Endothelial cell of umbilical vein (primary cell): ENCODE measurements around the gene ELL2. TPM values are rescaled to one million over a fixed set of nuclear protein-coding genes. Genes with fewer than 3 reads are reported as not detected.

Experiments
- BruUV-seq: library from RNA; stranded (reverse); fragments of 400-500 nt; replicated peaks from 2 replicates; lab custom pipeline; 2021; lab: Mats Ljungman, UMichigan
- CTCF ChIA-PET: fragments of 300-600, 350-600 bp; sonication (Branson Sonifier 250); formaldehyde crosslinking; loops from one replicate; lab custom pipeline; 2021; ENCODE audit warnings: antibody characterized with exemption, inconsistent platforms; lab: Charles Lee
- POLR2A ChIA-PET: fragments of 300-600, 350-600 bp; sonication (Branson Sonifier 250); formaldehyde crosslinking; loops from one replicate; lab custom pipeline; 2021; ENCODE audit warnings: antibody characterized with exemption, inconsistent platforms; lab: Charles Lee
- DNase-seq: peaks from one replicate; pipeline ENCODE4 v3.0.0-alpha.2; 2011; ENCODE audit warnings: low read depth, low spot score
- FAIRE-seq: peaks from 2 replicates; lab custom pipeline; 2011; peaks lifted over from hg19 to GRCh38; lab: Jason Lieb, UNC
- H2AFZ ChIP-seq: 2 replicates; pipeline ENCODE4 v1.6.0; 2012; ENCODE audit warnings: low read depth, low read length, control low read depth, inconsistent platforms
- H3K27ac ChIP-seq: 2 replicates; pipeline ENCODE4 v1.5.1; 2011; ENCODE audit warnings: low read depth, mild to moderate bottlenecking, control low read depth, low read length, moderate library complexity; ENCODE audit not compliant: insufficient read depth
- H3K27me3 ChIP-seq, 2 experiments: 2 replicates each; pipeline versions ENCODE4 v1.6.0 to v1.6.1; 2011; ENCODE audit warnings: low read length in 2 of 2, mixed read lengths in 1 of 2; ENCODE audit not compliant: control insufficient read depth in 2 of 2, insufficient read depth in 2 of 2
- H3K36me3 ChIP-seq, 2 experiments: 2 replicates in 1 of 2; 3 replicates in 1 of 2; pipeline ENCODE4 v1.5.1; 2011; ENCODE audit warnings: low read length in 2 of 2, mild to moderate bottlenecking in 1 of 2, moderate library complexity in 1 of 2; ENCODE audit not compliant: control insufficient read depth in 2 of 2, insufficient read depth in 2 of 2; ENCODE audit errors: extremely low read depth in 1 of 2
- H3K4me1 ChIP-seq: 3 replicates; pipeline ENCODE4 v1.5.1; 2011; ENCODE audit warnings: mild to moderate bottlenecking, low read length; ENCODE audit not compliant: control insufficient read depth, insufficient read depth; ENCODE audit errors: extremely low read depth
- H3K4me2 ChIP-seq: 2 replicates; pipeline ENCODE4 v1.6.1; 2011; ENCODE audit warnings: low read length, control low read depth, mixed read lengths; ENCODE audit not compliant: insufficient read depth
- H3K4me3 ChIP-seq, 3 experiments: fragments of 200-600 bp in 1 of 3; sonication (generic), shearing (Covaris generic) in 1 of 3; replicated peaks in 1 of 3; 2 replicates each; pipeline ENCODE4 v1.5.1; 2011 to 2016; ENCODE audit warnings: control low read depth in 3 of 3, low read length in 3 of 3, mild to moderate bottlenecking in 2 of 3, inconsistent platforms in 1 of 3, low read depth in 1 of 3, moderate library complexity in 1 of 3; ENCODE audit not compliant: insufficient read depth in 1 of 3
- H3K79me2 ChIP-seq: 2 replicates; pipeline ENCODE4 v1.6.0; 2012; ENCODE audit warnings: low read length, inconsistent platforms; ENCODE audit not compliant: control insufficient read depth, insufficient read depth
- H3K9ac ChIP-seq: replicated peaks from 2 replicates; pipeline ENCODE3; 2011; ENCODE audit warnings: low read length, control low read depth; ENCODE audit not compliant: insufficient read depth; ENCODE audit errors: extremely low read depth
- H3K9me1 ChIP-seq: replicated peaks from 3 replicates; pipeline ENCODE4 v1.6.0; 2011; ENCODE audit warnings: mild to moderate bottlenecking, low read length; ENCODE audit not compliant: control insufficient read depth, insufficient read depth; ENCODE audit errors: extremely low read depth
- H3K9me3 ChIP-seq: replicated peaks from 2 replicates; pipeline ENCODE4 v1.5.1; 2012; ENCODE audit warnings: low read length, inconsistent platforms; ENCODE audit not compliant: control insufficient read depth, insufficient read depth
- H4K20me1 ChIP-seq: replicated peaks from 2 replicates; pipeline ENCODE3; 2011; ENCODE audit warnings: mild to moderate bottlenecking, low read length; ENCODE audit not compliant: control insufficient read depth, insufficient read depth; ENCODE audit errors: extremely low read depth
- CTCF ChIP-seq, 2 donors: IDR thresholded peaks; 1 replicate in 1 of 2; 2 replicates in 1 of 2; pipeline ENCODE4 v1.5.1; 2011; ENCODE audit warnings: low read length in 2 of 2, mild to moderate bottlenecking in 2 of 2, moderate library complexity in 2 of 2, control low read depth in 1 of 2, inconsistent platforms in 1 of 2, low read depth in 1 of 2; ENCODE audit not compliant: insufficient read depth in 1 of 2; ENCODE audit errors: extremely low read depth in 1 of 2
- GATA2 ChIP-seq: IDR thresholded peaks from 2 replicates; pipeline ENCODE4 v1.7.0; 2011; ENCODE audit warnings: low read depth, mild to moderate bottlenecking, moderate library complexity, mixed read lengths, low read length; ENCODE audit not compliant: insufficient read length, insufficient read depth
- JUN ChIP-seq: IDR thresholded peaks from 2 replicates; pipeline ENCODE4 v1.6.1; 2011; ENCODE audit warnings: borderline replicate concordance, low read depth; ENCODE audit not compliant: insufficient read length, insufficient read depth
- MAX ChIP-seq: IDR thresholded peaks from 2 replicates; pipeline ENCODE4 v1.6.1; 2011; ENCODE audit not compliant: insufficient read depth, insufficient read length
- MYC ChIP-seq: IDR thresholded peaks from one replicate; pipeline ENCODE4 v1.6.1; 2011; ENCODE audit warnings: mild to moderate bottlenecking, low read depth, low read length
- POLR2A ChIP-seq: IDR thresholded peaks from 2 replicates; pipeline ENCODE4 v1.6.1; 2012; ENCODE audit warnings: low read depth, mild to moderate bottlenecking, control low read depth, low read length
- POLR2AphosphoS5 ChIP-seq: IDR thresholded peaks from 2 replicates; pipeline ENCODE4 v1.6.1; 2012; ENCODE audit warnings: low read depth, mild to moderate bottlenecking, control low read depth, low read length, moderate library complexity; ENCODE audit not compliant: insufficient read depth
- dilution Hi-C: fragments of 300-500 bp; cut with MboI; formaldehyde crosslinking; loops from one replicate; pipeline ENCODE4 v1.15.0; 2019; ENCODE audit warnings: low sequenced_read_pairs; ENCODE audit not compliant: extremely low pct_ligation_motif_present
- intact Hi-C: fragments of 100-400 bp; cut with micrococcal nuclease; formaldehyde crosslinking; loops from one replicate; pipeline ENCODE4 v1.10.0; 2022
- polyA plus RNA-seq, 4 experiments: library from polyadenylated mRNA; depleted of rRNA in 3 of 4; stranded (reverse) in 3 of 4; unstranded in 1 of 4; fragments of >200 nt; gene quantifications; 2 replicates each; pipeline versions ENCODE4 v1.2.1 to v1.2.3, GENCODE V29; 2011 to 2012; ENCODE audit warnings: missing spikeins in 1 of 4
- total RNA-seq: library from RNA; stranded (reverse); gene quantifications from 2 replicates; pipeline ENCODE4 v1.2.3, GENCODE V29; 2021

ELL2 gene
- total and polyA plus RNA-seq, 2 donors (not counting 3 experiments of a cell fraction or from before 2014, with no cell fraction given): 6.8 to 26.0 TPM

GRCh38 chr5:95900383-95900958 is 61.2 kb downstream of the ELL2 start:
- Histone ChIP-seq H3K27me3 (no peaks in the 10 kb centered on the region), H3K79me2 (no peaks in the 10 kb centered on the region), H3K9ac (no peak overlapping the region), H3K9me1 (no peaks in the 10 kb centered on the region), H2AFZ (no peak overlapping the region), H3K4me2 (no peak overlapping the region), H3K4me3 (no peak overlapping the region), H3K4me1 (peaks cover 8% of the 10 kb centered on the region), H4K20me1 (no peaks in the 10 kb centered on the region), H3K9me3 (no peaks in the 10 kb centered on the region), H3K36me3 (peaks cover 0 to 3% of the 10 kb centered on the region in 2 experiments), H3K27ac (no peak overlapping the region)
- BruUV-seq: no TSS peak
- POLR2A ChIA-PET: no interaction called here
- TF ChIP-seq MAX (no peak), JUN (no peak), GATA2 (no peak), POLR2AphosphoS5 (no peak), POLR2A (no peak), CTCF (IDR thresholded peaks at IDR 0.05; ENCODE audit: extremely low read depth in 1 of 2, insufficient read depth in 1 of 2, low read depth in 1 of 2, low read length in 2 of 2) (no peak), MYC (no peak)
- intact Hi-C loops (loop anchor here (5.0 kb wide), 1 partner anchor 357 kb away; no protein-coding TSS in a partner anchor), dilution Hi-C loops (no loop called here)
- DNase-seq (no peak), FAIRE-seq (no peak)
- CTCF ChIA-PET: interaction anchor here (0.7 to 1.0 kb wide), 2 partner anchors 18 to 49 kb away, joined by 3 to 4 read pairs; no protein-coding TSS in a partner anchor
